ENCODE measurements around the gene PRKG1.

The PRKG1 gene

DNA sequence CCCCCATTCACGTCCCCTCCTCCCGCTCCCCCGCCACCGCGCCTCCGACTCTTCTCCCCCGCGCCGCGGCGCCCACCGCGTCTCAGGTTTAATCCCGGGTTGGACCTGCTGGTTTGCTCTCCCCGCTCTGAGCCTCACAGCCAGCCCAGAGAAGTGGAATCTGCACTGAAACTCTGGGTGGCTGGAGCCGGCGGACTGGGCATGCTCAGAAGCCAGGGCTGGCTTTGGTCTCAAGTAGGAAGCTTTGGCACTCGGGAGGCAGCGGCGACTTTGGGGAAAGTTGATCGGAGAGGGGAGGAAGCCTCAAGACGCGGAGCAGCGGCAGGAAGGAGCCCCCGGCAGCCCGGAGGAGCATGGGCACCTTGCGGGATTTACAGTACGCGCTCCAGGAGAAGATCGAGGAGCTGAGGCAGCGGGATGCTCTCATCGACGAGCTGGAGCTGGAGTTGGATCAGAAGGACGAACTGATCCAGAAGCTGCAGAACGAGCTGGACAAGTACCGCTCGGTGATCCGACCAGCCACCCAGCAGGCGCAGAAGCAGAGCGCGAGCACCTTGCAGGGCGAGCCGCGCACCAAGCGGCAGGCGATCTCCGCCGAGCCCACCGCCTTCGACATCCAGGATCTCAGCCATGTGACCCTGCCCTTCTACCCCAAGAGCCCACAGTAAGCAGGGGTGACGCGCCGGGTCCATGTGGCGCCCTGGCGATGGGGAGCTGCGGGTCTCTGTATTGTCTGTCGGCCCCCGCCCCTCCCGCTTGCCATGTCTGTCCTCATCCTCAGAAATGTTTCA, at the start of gene PRKG1:
Gene PRKG1, plus strand, starts transcription at position 250 of the 791 bp plus-strand sequence.
- DNase-seq, result no peak

DNA sequence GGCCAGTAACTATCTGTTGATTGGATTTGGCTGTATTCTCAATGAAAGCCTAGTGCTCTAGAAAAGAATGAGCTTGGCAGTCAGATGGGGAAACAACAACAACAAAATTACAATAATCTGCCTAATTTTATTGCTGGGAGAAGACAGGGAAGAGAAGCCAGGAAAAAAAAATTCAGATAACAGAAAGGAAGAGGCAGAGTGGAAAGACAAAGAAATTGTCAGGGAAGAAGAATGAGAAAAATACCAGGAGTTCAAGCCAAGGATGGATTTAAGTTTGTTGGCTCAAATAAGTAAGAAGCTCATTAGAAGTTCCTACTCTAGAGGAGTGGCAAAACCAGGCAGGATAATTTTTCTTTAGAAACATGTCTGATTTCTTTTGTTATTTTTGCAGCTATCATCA, 45.9 kb upstream of the PRKG1 start:
- no peak for DNase-seq

DNA sequence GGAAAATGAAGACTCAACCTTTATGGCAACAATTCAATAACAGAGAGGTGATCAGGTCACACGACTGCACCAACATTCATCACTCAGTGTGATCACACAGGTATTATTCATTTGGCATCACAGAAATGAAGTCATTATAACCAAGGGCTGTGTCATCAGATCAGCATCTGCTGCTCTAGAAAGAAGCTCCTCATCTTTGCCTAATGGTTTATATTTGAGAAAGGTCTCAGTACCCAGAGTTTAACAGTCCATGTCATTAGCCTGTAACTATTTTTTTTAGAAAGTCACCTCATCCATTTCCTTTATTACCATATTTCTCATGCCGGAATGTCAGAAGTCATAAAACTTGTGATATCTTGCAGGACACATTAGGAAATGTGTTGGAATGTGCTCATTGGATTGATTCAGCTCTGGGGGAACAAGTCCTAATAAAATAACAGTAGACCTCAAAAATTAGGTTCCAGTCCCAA, 45.1 kb upstream of the PRKG1 start:
- no peak for DNase-seq

DNA sequence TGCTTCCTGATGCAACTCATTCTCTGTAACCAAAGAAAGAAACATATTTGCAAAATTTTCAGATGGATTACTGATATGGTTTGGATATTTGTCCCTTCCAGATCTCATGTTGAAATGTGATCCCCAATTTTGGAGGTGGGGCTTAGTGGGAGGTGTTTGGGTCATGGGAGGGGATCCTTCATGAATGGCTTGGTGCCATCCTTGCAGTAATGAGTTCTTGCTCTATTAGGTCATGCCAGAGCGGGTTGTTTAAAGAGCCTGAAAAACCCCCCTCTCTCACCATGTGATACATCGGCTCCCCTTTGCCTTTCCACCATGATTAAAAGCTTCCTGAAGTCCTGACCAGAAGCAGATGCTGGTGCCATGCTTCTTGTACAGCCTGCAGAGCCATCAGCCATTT, 43.8 kb upstream of the PRKG1 start:
- no peak for DNase-seq

DNA sequence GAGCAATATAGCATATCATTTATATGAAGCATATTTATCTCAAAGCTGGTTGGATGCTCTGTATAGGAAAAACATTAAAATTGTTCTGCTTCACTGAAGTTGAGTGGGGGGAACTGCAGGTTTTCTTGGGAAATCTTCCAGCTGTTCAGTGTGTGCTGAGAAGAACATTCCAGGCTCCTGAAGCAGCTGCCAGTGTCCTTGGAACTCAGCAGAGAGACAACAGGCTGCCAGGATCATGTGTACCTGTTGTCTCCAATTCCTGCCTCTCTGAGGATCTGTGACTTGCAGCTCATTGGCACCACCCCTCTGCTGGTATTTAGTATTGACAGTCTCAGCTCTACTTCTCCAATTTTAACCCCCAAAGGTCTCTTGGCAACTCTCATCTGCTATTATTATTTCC, 42.3 kb upstream of the PRKG1 start:
- DNase-seq, result no peak

DNA sequence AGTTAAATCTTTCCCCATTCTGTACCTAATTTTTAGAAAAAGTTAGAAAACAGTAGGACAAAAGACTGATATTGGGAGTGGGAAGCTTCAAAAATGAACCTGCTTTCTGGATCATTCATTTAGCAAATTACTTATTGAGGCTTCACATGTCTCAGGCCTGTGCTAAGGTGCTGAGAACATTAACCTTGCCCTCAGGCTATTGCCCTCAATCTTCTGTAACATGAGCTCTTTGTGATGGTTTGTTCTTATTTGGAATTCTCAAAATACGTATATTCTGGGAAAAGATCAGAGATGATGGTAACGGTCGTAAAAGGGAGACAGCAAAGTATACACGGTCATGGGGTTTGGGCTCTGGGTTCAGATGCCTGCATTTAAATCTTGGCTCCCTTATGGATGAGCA, 39.5 kb upstream of the PRKG1 start:
- no peak for DNase-seq

DNA sequence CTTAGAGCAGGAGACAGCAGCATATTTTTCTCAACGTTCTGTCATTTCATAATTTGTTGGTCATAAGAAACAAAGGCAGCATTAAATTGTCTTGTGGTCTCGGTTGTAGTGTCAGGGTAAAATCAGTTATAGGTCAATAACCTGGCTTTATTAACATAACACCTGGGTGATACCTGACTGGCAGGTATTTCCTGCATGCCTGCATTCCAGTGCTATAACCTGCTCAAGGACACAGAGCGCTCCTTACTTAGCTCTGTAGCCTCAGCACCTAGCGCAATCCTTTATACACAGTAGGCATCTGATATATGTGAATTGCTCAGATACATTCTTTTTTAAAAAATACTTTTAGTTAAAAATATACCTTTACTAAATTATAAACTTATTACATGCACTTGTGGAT, 38.9 kb upstream of the PRKG1 start:
- no peak for DNase-seq

DNA sequence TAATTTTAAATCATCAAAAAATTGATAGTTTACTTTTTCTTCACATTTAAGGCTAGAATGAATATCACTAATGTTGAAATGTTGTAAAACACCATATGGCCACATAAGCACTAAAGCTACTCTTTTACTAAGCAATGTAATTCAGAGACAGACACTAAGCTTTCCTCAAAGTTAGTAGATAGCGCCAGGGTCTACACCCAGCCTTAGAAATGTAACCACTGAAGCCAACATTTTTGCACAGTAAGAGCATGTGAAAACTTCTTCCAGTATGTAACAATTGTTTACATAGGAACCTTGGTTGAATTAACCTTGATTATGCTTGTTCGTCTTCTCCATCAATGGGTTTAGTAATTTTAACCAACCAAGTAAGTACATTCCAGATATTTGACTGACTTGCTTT, 28.4 kb upstream of the PRKG1 start:
- no peak for DNase-seq

DNA sequence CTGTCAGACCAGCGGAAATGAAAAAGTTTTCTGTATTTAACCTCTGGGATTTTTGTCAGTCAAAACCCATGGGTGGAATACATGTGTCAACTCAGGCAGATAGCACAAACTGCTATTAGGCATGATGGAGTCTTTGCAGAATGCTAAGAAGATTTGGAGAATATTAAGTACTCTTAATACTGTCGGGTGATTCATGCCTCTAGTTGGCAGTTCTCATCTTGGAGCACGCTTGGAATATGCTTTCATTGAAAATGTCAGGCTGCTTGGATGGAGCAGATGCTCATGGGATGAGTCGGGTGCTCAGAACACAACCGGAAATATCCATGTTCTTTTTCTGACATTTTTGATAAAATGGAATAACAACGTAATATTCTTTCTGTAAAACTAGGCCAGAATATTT, 27.6 kb upstream of the PRKG1 start:
- DNase-seq, result no peak

DNA sequence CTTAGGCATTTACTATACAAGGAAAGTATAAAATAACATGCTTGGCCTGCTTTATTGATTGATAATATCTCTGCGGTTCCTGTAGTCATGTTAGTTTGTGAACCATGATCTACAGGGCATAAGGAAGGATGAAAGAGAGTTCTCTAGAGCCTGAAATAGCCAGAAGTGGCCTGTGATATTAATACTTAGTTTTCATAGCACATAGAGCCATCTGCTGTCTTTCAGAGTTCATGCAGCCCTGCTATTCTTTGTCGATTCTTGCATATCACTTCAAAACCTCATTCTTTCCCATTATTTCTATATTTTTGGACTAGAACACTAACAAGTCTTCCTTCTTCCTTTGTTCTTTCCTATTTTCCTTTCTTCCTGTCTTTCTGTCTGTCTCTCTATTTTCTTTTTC, 26.4 kb upstream of the PRKG1 start:
- DNase-seq, result no peak

DNA sequence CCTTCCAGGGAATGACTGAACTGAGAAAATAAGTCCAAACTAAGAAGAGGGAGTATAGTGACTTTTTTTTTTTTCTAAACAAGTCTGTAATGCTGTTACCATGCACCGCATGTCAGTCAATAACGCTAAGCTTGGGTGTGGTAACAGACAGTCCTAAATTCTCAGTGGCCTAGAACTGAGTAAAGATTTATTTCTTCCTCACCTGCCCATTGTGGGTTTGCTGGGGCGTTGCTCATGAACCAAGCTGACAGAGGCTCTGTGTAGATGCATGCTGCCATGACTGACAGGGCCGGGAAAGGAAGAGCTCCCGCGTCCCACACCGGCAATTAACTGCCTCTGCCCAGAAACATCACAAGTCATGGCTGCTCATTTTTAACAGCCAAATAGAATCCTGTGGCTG, 25.5 kb upstream of the PRKG1 start:
- DNase-seq, result no peak

DNA sequence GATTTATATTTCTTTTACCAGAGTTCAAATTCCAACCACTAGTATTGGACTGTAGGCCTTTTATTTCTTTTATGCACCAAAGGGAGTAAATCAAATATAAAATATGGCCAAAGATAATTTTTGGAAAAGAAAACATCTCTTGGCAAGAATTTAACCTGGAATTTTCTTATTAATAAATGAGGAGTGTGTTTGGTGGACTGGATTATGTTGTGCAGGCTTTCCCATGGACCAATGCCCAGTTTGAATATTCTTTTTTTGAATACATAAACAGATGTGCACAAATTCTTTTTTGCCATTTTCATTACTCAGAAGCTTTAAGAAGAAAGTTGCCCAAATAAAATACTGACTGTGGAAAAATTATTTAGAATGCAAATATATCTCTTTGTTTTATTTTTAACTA, 22.1 kb upstream of the PRKG1 start:
- no peak for DNase-seq

DNA sequence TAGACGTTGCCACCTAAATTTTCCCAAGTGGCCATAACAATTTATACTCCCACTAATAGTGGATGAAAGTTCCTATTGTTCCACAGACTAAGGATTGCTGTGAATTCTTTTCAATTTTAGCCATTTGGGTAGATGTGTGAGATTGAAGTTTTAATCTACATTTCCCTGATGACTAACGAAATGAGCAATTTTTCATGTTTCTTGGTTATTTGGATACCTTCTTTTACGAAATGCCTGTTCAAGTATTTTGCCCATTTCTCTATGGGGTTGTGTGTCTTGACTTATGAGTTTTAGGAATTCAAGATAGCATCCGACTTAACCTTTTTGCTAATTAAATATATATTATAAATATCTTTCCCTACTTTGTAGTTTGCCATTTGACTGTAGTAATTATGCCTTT, 16.4 kb upstream of the PRKG1 start:
- no peak for DNase-seq

DNA sequence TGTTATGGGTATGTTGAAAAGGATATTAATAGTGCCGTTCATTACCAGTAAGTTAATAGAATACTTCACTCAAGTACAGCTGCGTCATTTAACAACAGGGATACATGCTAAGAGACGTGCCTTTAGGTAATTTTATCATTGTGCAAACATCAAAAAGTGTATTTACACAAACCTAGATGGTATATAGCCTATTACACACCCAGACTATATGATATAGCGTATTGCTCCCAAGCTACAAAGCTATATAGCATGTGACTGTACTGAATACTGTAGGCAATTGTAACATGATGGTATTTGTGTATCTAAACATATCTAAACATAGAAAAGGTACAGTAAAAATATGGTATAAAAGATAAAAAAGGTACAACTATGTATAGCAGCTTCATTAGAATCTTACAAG, 11.1 kb upstream of the PRKG1 start:
- no peak for DNase-seq

DNA sequence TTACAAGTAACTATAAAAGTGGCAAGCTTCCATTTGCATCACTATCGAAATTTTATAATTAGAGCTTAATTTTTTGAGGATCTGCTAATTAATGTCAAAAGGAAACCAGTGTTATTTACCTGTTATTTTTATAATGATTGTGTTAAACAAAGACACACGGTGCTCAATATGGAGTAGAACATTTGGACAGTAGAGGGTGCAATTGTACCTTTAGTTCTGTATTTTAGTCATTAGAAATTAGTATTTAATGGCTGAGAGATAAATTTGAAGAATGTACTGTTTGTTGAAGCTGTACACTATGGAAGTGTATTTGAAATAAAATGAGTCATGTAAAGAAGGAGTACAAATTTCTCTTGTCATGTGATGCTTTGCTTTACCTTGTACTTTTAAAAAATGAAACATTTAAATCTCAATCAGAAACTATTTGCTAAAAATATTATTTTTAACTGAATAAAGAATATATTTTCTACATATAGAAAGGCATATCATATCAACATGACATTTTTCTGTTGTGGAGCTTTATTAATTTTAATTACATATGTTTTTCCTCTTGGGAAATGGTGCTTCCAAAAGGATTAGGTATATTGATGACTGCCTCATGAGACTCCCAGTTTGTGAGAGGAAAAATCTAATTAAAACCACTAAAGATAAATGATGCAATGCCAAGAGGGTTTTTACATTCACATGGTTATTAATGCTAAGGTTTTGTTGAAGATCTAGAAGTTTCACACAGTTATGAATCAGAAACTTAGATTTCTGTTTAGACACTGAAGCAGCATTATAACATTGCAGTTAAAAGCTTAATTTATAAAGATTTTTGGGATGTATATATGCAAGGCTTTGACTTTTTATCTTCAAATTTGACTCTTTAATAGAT, 10.4 kb upstream of the PRKG1 start:
- no peak for DNase-seq

DNA sequence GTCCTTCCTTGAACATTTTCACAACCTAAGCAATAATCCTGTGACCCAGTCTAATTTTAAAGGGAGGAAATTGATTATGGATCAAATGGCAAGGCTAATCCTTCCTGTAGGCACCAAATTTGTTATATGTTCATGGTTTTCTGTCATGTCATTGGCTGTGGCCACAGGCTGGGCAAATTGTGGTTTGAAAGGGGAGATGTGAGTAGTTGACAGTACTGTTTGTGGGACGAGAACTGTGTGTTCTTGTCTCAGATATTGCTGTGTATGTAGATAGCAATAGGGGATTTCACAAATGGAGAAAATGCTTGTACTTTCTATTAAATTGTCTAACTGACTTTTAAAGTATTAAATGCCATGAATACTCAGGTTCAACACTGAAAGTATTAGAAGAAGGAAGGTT, 8.1 kb upstream of the PRKG1 start:
- DNase-seq, result no peak

DNA sequence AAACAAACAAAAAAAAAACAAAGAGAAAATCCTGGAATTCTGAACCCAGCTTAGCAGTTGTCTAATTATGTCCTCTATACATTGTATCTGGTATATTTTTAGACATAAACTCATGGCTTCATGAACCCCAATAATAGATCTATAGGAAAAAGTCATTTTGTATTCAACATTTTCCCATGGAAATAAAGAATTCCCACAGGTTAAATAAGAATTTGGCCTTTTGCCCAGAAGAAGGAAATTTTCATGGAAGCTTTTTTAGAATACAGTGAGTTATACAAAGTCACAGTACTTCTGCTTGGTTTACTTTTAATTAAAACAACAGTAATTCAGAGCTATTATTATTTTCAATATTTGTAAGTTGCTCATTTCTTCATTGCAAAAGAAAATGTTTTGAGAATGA, 2.1 kb upstream of the PRKG1 start:
- DNase-seq, result no peak

DNA sequence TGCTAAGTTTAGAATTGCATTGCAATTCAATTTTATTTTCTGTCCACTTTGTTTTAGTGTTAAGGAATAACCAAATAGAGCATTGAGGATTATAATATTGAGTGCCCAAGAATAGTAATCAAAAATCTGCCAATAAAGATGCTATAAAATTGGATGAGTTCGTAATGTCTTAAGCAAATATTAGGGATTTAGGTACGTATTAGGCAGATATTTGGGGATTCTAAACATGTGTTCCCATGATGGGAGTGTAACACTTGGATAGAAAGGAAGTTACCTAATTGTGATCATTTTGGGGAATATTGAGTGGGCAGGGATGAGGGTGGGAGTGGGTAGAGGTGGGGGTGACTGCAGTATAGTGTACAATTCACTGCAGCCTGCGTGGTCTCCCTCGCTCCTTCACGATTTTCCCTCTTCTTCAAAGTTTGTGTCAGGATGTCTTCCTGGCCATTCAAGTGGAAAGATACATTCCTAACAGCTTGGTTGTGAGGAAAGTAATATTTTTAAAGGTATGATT, 1.3 kb upstream of the PRKG1 start:
- DNase-seq, result no peak

DNA sequence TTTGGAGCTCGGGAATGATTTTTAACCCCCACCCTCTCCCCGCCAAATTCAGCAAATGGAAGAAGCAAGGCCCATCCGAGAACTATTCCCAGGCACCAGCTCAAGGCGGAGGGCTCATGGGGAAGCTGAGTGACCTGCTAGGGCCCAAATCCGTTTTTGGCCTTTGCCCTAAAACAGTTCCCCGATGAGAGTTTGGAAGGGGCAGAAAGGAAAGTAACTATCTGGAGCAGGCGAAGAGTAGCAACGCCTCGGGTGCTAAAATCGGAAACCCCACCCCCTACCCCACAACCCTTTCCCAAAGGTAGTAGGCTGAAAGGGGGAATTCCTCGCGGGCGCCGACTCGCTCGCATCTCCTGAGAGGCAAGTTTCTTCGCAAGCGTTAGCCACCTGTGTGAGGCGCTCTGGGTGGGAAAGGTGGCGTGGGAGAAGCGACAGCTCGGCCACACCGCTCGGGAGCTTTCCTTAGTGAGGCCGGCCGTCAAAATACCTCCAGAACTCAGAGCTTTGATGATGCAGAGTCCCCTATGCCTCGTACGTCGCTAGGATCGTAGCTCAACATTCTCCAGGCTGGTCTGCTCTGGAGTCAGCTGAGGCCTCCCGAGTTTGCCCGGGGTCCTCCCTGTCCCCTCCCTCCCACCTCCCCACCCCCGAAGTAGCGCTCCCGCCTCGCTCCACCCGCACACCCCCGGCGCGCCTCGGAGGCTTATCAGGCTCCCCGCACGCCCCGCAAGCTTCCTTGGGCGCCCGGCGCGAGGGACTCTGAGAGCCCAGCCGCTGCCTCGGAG, 642 bp upstream of the PRKG1 start:
- DNase-seq, result no peak

DNA sequence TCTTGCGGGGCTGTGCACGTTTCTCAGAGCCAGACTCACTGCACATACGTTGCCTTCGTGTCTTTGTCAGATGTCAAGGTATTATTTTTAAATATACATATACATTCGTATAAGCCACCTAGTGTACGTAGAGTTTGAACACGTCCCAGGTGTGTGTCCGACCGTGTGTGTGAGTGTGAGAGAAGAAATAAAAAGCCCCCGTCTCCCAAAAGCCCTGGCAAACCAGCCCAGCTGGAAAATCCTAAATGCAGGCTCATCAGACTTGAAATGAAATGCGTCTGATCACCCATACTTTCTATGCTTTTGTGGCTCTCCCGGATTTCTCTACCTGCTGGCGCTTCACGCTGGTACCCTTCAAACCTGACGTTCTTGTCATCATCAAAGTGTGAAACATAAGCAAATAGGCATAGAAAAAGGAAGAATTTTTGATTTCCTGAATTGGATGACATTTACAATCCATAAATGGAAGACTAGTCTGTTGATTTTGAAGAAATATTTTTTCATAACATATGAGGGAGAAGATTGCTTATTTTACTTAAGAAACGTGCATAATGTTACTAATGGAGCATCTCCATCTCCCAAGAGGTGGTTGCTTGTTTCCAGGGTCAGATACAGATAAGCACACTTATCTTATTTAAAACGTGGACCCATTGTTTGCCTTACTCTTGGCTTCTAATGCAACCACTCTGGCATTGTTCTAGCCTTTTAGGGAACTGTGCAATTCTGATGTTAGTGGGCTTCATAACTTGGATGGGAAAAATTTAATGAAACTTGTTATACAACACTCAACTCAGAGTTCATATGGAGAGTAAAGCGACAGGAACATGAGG, 971 bp downstream of the PRKG1 start:
- no peak for DNase-seq

DNA sequence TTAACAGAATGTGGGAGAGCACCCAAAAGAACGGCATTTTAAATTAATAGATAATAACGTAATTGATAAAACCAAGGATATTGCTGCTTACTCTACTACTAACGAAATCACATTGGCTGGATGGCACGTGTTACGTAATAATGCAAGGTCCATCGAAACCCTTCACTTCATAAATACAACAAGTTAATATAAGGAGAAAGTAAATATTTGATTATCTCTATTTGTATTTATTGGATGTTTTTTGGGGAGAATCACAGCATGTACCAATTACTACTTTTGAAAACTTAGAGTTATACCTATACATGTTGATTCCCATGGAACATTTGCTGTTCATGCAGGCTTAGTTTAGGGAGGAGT, 1.6 kb downstream of the PRKG1 start:
- DNase-seq, result no peak

DNA sequence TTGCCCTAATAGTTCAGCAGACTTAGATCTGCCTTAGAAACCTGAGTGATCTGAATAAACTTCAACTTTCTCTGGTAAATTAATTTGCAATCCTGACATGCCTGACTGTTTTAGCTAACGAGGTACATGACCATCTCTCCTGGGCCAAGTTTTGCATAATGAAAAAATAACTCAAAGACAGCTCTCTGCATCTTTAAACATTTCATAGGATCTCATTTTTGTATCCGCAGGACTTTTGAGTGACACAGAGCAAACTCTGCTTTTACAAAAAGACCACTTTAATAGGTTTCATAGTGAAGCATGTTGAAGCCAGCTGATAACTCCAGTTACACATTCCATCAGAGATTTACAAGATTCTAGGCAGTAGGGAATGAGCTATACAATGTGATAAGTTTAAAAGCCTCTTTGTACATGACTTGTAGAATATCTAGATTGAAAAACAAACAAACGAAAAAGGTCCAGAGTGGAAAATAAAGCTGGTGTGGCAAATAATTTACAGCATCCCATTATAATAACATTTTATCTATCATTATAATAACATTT, 2.1 kb downstream of the PRKG1 start:
- no peak for DNase-seq
